Muscle layer of duodenum (tissue), 2 donors: Measurements from ENCODE around the gene TFPT.

ENCODE experiments used
- H3K27ac ChIP-seq: one replicate; pipeline ENCODE4 v1.7.0; 2013; ENCODE audit warnings: mild to moderate bottlenecking, low read length
- H3K27me3 ChIP-seq: one replicate; pipeline ENCODE4 v1.7.0; 2013; ENCODE audit warnings: low read depth, mild to moderate bottlenecking, control low read depth, low read length
- H3K36me3 ChIP-seq, 2 donors: one replicate each; pipeline ENCODE4 v1.7.0; 2013; ENCODE audit warnings: low read length in 2 of 2, control low read depth in 1 of 2, mild to moderate bottlenecking in 1 of 2; ENCODE audit not compliant: insufficient read depth in 2 of 2, control insufficient read depth in 1 of 2
- H3K4me1 ChIP-seq, 2 donors: one replicate each; pipeline ENCODE4 v1.7.0; 2013; ENCODE audit warnings: low read length in 2 of 2, mild to moderate bottlenecking in 2 of 2, control low read depth in 1 of 2, moderate library complexity in 1 of 2; ENCODE audit not compliant: insufficient read depth in 2 of 2, control insufficient read depth in 1 of 2
- H3K4me3 ChIP-seq, 2 donors: one replicate each; pipeline ENCODE4 v1.7.0; 2013; ENCODE audit warnings: low read length in 2 of 2, low read depth in 1 of 2, mild to moderate bottlenecking in 1 of 2
- H3K9me3 ChIP-seq, 2 donors: one replicate each; pipeline ENCODE4 v1.7.0; 2013; ENCODE audit warnings: low read length in 2 of 2, control low read depth in 1 of 2, mild to moderate bottlenecking in 1 of 2; ENCODE audit not compliant: control insufficient read depth in 1 of 2
- donor health status: healthy.

Gene TFPT

GRCh38 chr19:54156490-54156889, 41.0 kb upstream of the TFPT start:
- Histone ChIP-seq H3K4me1 (peaks cover 11 to 28% of the 10 kb centered on the region in 2 donors), H3K9me3 (no peaks in the 10 kb centered on the region), H3K27me3 (no peaks in the 10 kb centered on the region), H3K27ac (no peak overlapping the region), H3K36me3 (peaks cover 32 to 65% of the 10 kb centered on the region in 2 donors), H3K4me3 (no peak overlapping the region)

- Histone ChIP-seq H3K27ac (no peak overlapping the region), H3K4me3 (no peak overlapping the region), H3K9me3 (no peaks in the 10 kb centered on the region), H3K27me3 (no peaks in the 10 kb centered on the region), H3K36me3 (peaks cover 32 to 72% of the 10 kb centered on the region in 2 donors), H3K4me1 (peaks cover 11 to 23% of the 10 kb centered on the region in 2 donors)
Measured at GRCh38 chr19:54155694-54156093, 40.2 kb upstream of the TFPT start.

GRCh38 chr19:54154603-54155345, 39.3 kb upstream of the TFPT start:
- Histone ChIP-seq H3K36me3 (peaks cover 39 to 81% of the 10 kb centered on the region in 2 donors), H3K27ac (no peak overlapping the region), H3K27me3 (no peaks in the 10 kb centered on the region), H3K9me3 (no peaks in the 10 kb centered on the region), H3K4me3 (no peak overlapping the region), H3K4me1 (peaks cover 6 to 18% of the 10 kb centered on the region in 2 donors)

DNA sequence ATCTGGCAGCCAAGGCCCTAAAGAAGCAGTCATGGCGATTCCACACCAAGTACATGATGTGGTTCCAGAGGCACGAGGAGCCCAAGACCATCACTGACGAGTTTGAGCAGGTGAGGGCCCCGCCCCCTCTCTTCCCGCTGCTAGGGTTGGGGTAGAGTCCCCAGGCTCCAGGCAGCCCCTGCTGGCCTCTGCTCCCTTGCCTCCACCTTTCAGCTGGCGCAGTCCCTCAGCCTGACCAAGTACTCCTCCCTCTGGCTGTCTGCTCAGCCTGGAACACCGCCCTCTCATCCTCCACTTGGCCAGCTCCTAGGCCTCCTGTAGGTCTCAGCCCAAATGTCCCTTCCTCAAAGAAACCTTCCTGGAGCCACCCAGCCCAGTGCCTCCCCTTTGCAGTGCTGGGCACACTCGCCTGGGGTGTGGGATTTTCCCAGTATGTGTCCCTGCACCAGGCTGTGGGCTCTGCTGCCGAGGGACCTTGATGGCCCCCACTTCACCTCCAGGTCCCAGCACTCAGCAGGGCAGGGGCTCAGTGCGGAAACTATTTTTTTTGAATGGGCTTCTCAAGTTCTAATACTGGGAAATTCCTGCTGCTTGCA, 38.4 kb upstream of the TFPT start:
- peaks cover 46 to 91% of the 10 kb centered on the region in 2 donors for H3K36me3 ChIP-seq
- no peaks in the 10 kb centered on the region for H3K9me3 ChIP-seq
- no peaks in the 10 kb centered on the region for H3K27me3 ChIP-seq
- H3K4me1 ChIP-seq = peaks cover 5 to 15% of the 10 kb centered on the region in 2 donors
- no peak overlapping the region for H3K27ac ChIP-seq
- H3K4me3 ChIP-seq = no peak overlapping the region

DNA sequence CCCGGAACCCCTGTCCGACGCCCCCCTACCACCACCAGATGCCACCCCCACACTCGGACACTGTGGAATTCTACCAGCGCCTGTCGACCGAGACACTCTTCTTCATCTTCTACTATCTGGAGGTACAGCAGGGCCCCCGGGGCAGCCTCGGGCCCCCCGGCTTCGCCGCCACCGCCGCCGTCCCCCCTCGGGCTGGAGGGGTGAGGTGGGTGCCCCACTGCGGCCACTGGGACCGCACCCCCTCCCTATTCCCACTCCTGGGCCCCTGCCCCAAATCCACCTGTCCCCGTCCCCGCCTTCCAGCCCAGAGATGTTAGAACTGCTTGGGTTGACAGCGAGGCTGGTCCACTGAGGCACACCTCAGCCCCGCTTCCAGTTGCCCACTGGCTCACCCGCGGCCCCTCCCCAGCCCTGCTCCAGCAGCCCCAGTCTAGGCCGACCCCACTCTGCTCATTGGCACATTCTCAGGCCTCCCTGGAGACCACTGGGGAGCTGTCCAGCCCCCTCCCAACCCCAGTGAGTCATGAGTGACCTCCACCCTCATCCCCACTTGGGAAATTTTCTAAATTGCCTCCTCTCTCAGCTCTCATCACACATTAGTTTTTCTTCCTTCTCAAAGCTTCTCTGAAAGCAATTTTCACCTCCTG, 37.5 kb upstream of the TFPT start:
- no peaks in the 10 kb centered on the region for H3K9me3 ChIP-seq
- H3K4me3 ChIP-seq = no peak overlapping the region
- H3K27ac ChIP-seq = no peak overlapping the region
- H3K36me3 ChIP-seq = peaks cover 48 to 96% of the 10 kb centered on the region in 2 donors
- H3K4me1 ChIP-seq = peaks cover 0 to 14% of the 10 kb centered on the region in 2 donors
- no peaks in the 10 kb centered on the region for H3K27me3 ChIP-seq

DNA sequence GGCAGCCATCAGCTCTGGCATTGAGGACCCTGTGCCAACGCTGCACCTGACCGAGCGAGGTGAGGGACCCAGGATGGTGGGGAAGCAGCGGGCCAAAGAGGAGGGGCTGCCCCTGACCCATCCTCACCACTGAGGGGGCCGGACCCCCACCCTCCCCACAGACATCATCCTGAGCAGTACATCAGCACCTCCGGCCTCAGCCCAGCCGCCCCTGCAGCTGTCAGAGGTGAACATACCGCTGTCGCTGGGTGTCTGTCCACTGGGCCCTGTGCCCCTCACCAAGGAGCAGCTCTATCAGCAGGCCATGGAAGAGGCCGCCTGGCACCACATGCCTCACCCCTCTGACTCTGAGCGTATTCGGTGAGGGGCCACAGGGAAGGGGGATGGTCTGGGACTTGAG, 36.8 kb upstream of the TFPT start:
- H3K36me3 ChIP-seq = peaks cover 53 to 99% of the 10 kb centered on the region in 2 donors
- H3K4me1 ChIP-seq = peaks cover 0 to 16% of the 10 kb centered on the region in 2 donors
- no peaks in the 10 kb centered on the region for H3K27me3 ChIP-seq
- no peak overlapping the region for H3K4me3 ChIP-seq
- no peak overlapping the region for H3K27ac ChIP-seq
- H3K9me3 ChIP-seq = no peaks in the 10 kb centered on the region

GRCh38 chr19:54151362-54152035, 36.0 kb upstream of the TFPT start:
- no peaks in the 10 kb centered on the region for H3K9me3 ChIP-seq
- H3K27ac ChIP-seq = no peak overlapping the region
- H3K4me1 ChIP-seq = peaks cover 0 to 21% of the 10 kb centered on the region in 2 donors
- H3K36me3 ChIP-seq = peaks cover 61 to 99% of the 10 kb centered on the region in 2 donors
- no peak overlapping the region for H3K4me3 ChIP-seq
- H3K27me3 ChIP-seq = no peaks in the 10 kb centered on the region

GRCh38 chr19:54149021-54149812, 33.8 kb upstream of the TFPT start:
- H3K4me3 ChIP-seq = no peak overlapping the region
- peaks cover 0 to 25% of the 10 kb centered on the region in 2 donors for H3K4me1 ChIP-seq
- no peaks in the 10 kb centered on the region for H3K27me3 ChIP-seq
- peaks cover 64 to 99% of the 10 kb centered on the region in 2 donors for H3K36me3 ChIP-seq
- H3K27ac ChIP-seq = no peak overlapping the region
- no peaks in the 10 kb centered on the region for H3K9me3 ChIP-seq

DNA sequence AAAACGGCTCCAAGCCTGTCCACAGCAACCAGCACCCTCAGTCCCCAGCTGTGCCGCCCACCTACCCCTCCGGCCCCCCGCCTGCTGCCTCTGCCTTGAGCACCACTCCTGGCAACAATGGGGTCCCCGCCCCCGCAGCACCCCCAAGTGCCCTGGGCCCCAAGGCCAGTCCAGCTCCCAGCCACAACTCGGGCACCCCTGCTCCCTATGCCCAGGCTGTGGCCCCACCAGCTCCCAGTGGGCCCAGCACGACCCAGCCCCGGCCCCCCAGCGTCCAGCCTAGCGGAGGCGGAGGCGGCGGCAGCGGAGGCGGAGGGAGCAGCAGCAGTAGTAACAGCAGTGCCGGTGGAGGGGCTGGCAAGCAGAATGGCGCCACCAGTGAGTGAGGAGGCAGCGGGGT, 32.7 kb upstream of the TFPT start:
- Histone ChIP-seq H3K36me3 (peaks cover 70 to 99% of the 10 kb centered on the region in 2 donors), H3K27ac (no peak overlapping the region), H3K4me1 (peaks cover 0 to 21% of the 10 kb centered on the region in 2 donors), H3K4me3 (no peak overlapping the region), H3K27me3 (no peaks in the 10 kb centered on the region), H3K9me3 (no peaks in the 10 kb centered on the region)

DNA sequence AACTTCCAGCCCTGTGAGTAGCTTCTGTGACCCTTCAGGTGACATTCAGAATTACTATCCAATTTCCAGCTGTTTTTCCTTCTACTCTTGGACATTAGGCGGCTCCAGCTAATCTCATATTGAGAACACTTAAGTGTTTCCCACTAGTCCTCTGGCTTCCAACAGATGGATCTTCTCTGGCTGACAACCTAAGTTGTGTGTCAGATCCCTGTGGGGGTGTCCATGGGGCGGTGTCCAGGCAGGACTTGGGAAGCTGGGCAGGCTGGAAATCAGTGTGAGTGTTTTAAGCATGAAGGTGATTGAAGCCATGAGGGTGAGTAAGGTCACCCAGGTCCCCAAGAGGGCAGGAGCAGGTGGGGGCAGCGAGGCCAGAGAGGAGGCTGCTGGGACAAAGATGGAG, 32.2 kb upstream of the TFPT start:
- Histone ChIP-seq H3K4me1 (peaks cover 0 to 17% of the 10 kb centered on the region in 2 donors), H3K4me3 (no peak overlapping the region), H3K27me3 (no peaks in the 10 kb centered on the region), H3K36me3 (peaks cover 75 to 99% of the 10 kb centered on the region in 2 donors), H3K9me3 (no peaks in the 10 kb centered on the region), H3K27ac (no peak overlapping the region)
